GM18517 (cell line): ENCODE measurements around the gene TGM6.

Source experiments
- ATAC-seq: cut with Tn5 transposase; IDR thresholded peaks from one replicate; pipeline ENCODE4 v1.9.1; 2021; ENCODE audit warnings: mild to moderate bottlenecking, moderate library complexity; ENCODE audit not compliant: unreplicated experiment

Gene TGM6

GRCh38 chr20:2380601-2381000 is at the start of gene TGM6:
Gene TGM6, plus strand, starts transcription at chr20:2380901. Its CDS starts 68 bp downstream, at chr20:2380969.
- ATAC-seq, result no peak

- no peak for ATAC-seq
Observed at GRCh38 chr20:2331106-2331505, 49.6 kb upstream of the TGM6 start.

- ATAC-seq, result no peak
Observed at GRCh38 chr20:2331901-2332565, 48.7 kb upstream of the TGM6 start.

- ATAC-seq, result no peak
Observed at GRCh38 chr20:2332711-2333110, 48.0 kb upstream of the TGM6 start.

- no peak for ATAC-seq
Observed at GRCh38 chr20:2333821-2334220, 46.9 kb upstream of the TGM6 start.

GRCh38 chr20:2335096-2335870 is 45.4 kb upstream of the TGM6 start:
- no peak for ATAC-seq

- ATAC-seq, result no peak
Observed at GRCh38 chr20:2336471-2336870, 44.2 kb upstream of the TGM6 start.

- ATAC-seq, result no peak
Observed at GRCh38 chr20:2337142-2337541, 43.6 kb upstream of the TGM6 start.

GRCh38 chr20:2338411-2339066 is 42.2 kb upstream of the TGM6 start:
- no peak for ATAC-seq

- ATAC-seq, result no peak
Observed at GRCh38 chr20:2340136-2340535, 40.6 kb upstream of the TGM6 start.

GRCh38 chr20:2340823-2341222 is 39.9 kb upstream of the TGM6 start:
- no peak for ATAC-seq

- no peak for ATAC-seq
Observed at GRCh38 chr20:2341336-2341735, 39.4 kb upstream of the TGM6 start.

- ATAC-seq, result no peak
Observed at GRCh38 chr20:2342243-2342642, 38.5 kb upstream of the TGM6 start.

- no peak for ATAC-seq
Observed at GRCh38 chr20:2346188-2346587, 34.5 kb upstream of the TGM6 start.

GRCh38 chr20:2348336-2348735 is 32.4 kb upstream of the TGM6 start:
- no peak for ATAC-seq

- no peak for ATAC-seq
Observed at GRCh38 chr20:2349801-2350200, 30.9 kb upstream of the TGM6 start.

- ATAC-seq, result no peak
Observed at GRCh38 chr20:2350606-2351005, 30.1 kb upstream of the TGM6 start.

- no peak for ATAC-seq
Observed at GRCh38 chr20:2353231-2353630, 27.5 kb upstream of the TGM6 start.

- no peak for ATAC-seq
Observed at GRCh38 chr20:2357114-2357513, 23.6 kb upstream of the TGM6 start.

- ATAC-seq, result no peak
Observed at GRCh38 chr20:2358006-2358405, 22.7 kb upstream of the TGM6 start.

- ATAC-seq, result no peak
Observed at GRCh38 chr20:2361035-2361593, 19.6 kb upstream of the TGM6 start.

GRCh38 chr20:2363187-2363586 is 17.5 kb upstream of the TGM6 start:
- no peak for ATAC-seq
